Heart right ventricle (tissue), 16 donors: ENCODE measurements around the gene ZNF692. TPM values are rescaled to one million over a fixed set of nuclear protein-coding genes. Genes with fewer than 3 reads are reported as not detected.

Source experiments
- ATAC-seq, 8 donors: fragments of 200-7000 bp; cut with Tn5 transposase; one replicate each; pipeline ENCODE4 v1.9.1; 2020; ENCODE audit warnings: mild to moderate bottlenecking in 8 of 8, moderate library complexity in 8 of 8, moderate number of reproducible peaks in 1 of 8
- DNase-seq, 2 donors: peaks; one replicate each; pipeline ENCODE4 v3.0.0-alpha.2; 2020
- H3K27ac ChIP-seq, 10 donors: fragments of 200-600 bp; sonication (generic) in 2 of 10; one replicate each; pipeline versions ENCODE4 v1.5.0 to v1.8.0; 2020 to 2022; ENCODE audit warnings: mild to moderate bottlenecking in 3 of 10
- H3K27me3 ChIP-seq, 7 donors: fragments of 200-600 bp; one replicate each; pipeline ENCODE4 v1.8.0; 2021 to 2022; ENCODE audit warnings: mild to moderate bottlenecking in 2 of 7
- H3K36me3 ChIP-seq, 9 donors: fragments of 200-600 bp; sonication (generic) in 1 of 9; one replicate each; pipeline versions ENCODE4 v1.5.0 to v1.8.0; 2020 to 2022; ENCODE audit warnings: mild to moderate bottlenecking in 2 of 9
- H3K4me1 ChIP-seq, 9 donors: fragments of 200-600 bp; sonication (generic) in 1 of 9; one replicate each; pipeline versions ENCODE4 v1.5.0 to v1.8.0; 2020 to 2022; ENCODE audit warnings: mild to moderate bottlenecking in 4 of 9
- H3K4me3 ChIP-seq, 10 donors: fragments of 200-600 bp; sonication (generic) in 2 of 10; one replicate each; pipeline versions ENCODE4 v1.5.0 to v1.8.0; 2020 to 2022; ENCODE audit warnings: mild to moderate bottlenecking in 7 of 10, moderate library complexity in 2 of 10
- H3K9me3 ChIP-seq, 11 donors: fragments of 200-600 bp in 10 of 11; sonication (generic) in 2 of 11; one replicate each; pipeline versions ENCODE4 v1.5.0 to v1.8.0; 2013 to 2022; ENCODE audit warnings: mild to moderate bottlenecking in 2 of 11, control low read depth in 1 of 11, moderate library complexity in 1 of 11
- WGBS, 2 donors: extraction: QIAGEN DNeasy Blood & Tissue Kit; methylation state at CpG; one replicate each; pipeline ENCODE4 v1.1.7; 2013; ENCODE audit warnings: inconsistent platforms in 1 of 2; 5-methylcytosine and 5-hydroxymethylcytosine counted together
- intact Hi-C, 10 donors: fragments of 100-400 bp; cut with DNase I; formaldehyde crosslinking; loops; one replicate each; pipeline versions ENCODE4 v1.11.1 to v1.14.2; 2022
- polyA plus RNA-seq, 2 donors: library from polyadenylated mRNA; stranded (reverse); fragments of 200-250 nt; gene quantifications; one replicate each; pipeline ENCODE4 v1.2.3, GENCODE V29; 2013
- total RNA-seq, 10 donors: library from RNA; stranded (reverse); fragmentation: NEBNext Ultra II Directional in 3 of 10; extraction: Animal tissue kit (Norgen Biotek cat#: 25700) in 3 of 10; gene quantifications; one replicate each; pipeline versions ENCODE4 v1.2.1 to v1.2.4, GENCODE V29; 2021 to 2023
- TF ChIP-seq, protein P1 (sequence below), 9 donors: fragments of 200-600 bp; sonication (generic) in 2 of 9; IDR thresholded peaks; one replicate each; pipeline versions ENCODE4 v1.5.0 to v1.8.0; 2021 to 2022; ENCODE audit warnings: antibody characterized with exemption in 9 of 9, mild to moderate bottlenecking in 5 of 9, moderate library complexity in 1 of 9
- donor health status: Arrhythmogenic right ventricular cardiomyopathy.
- donor health status: ischemic (EF 13 %, LVEDD 7.1; RV severe dilation, severe dysfunction).
- donor health status: healthy with polysubstance abuse.
- donor health status: DM: no; HTN: yes; CAD: no.
- donor health status: DM: no; HTN: no; CAD: no.
- donor health status: ischemic (EF 25% LVEDD 6.9; RV normal size, moderate dysfunction).
- donor health status: ischemic (EF 25% LVEDD 5.7; RV mildly dilated, moderate dysfunction).
- donor health status: healthy.
- donor health status: DM: yes; HTN: yes; CAD: no.
- donor health status: Ischemic cardiomyopathy.
- donor health status: ischemic (EF 35%, LVEDD 5.7; RV mildly dilated, moderate dysfunction).
- donor health status: nonischemic (EF 11% LVEDD 7.7; RV severe dilation, severe dysfunction).
- donor health status: DM: yes; HTN: yes; CAD: no.
- donor health status: PGD.
- donor health status: ischemic (EF 29% LVEDD 5.4; RV normal size, mild dysfunction).
- donor health status: nonischemic (EF 23%, LVEDD 6.1; RV moderate dilation, normal function).

Gene ZNF692
- total and polyA plus RNA-seq, 12 donors = 7.1 to 102 (median 12.5) TPM

DNA sequence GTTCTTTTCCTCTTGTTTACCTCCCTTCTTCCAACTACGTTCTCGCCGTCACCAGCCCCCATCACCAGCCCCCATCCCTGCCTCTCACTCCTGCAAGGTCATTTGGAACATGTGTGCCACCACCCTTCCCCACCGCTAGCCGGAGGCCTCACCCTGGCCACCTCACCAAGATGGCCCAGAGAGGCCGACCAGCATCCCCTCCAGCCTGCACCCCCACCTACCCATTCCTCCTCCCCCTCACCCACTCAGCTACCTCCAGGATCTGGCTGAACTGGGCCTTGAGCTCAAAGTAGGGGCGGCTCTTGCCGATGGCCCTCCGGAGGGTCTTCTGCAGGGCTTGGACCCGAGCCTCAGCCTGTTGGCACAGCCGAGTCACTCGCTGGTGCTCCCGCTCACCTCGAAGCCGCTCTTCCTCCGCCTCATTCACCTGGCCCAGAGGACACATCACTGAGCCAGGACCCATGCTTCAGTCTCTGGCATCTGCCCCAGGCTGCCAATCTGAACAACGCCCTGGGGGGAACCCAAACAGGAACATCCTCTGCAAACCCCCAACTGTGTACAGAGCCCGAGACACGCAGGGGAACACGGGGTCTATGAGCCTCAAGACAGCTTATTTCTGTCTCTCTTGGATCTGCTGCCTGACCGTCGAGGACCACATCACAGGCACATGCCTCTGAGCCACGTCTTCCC lies 46.0 kb downstream of the ZNF692 start:
- H3K9me3 ChIP-seq = no peaks in the 10 kb centered on the region
- intact Hi-C loops = no loop called here
- no peak overlapping the region for H3K4me3 ChIP-seq
- H3K27me3 ChIP-seq = no peaks in the 10 kb centered on the region
- 92 to 95% methylated on average over 23 of the region's 23 CpGs for WGBS, 2 donors
- DNase-seq = no peak
- no peak overlapping the region for H3K27ac ChIP-seq
- H3K36me3 ChIP-seq = peaks cover 0 to 77% (median 33%) of the 10 kb centered on the region in 9 donors
- ATAC-seq = no peak
- H3K4me1 ChIP-seq = peaks cover 0 to 38% (median 16%) of the 10 kb centered on the region in 9 donors
- TF ChIP-seq, protein P1, sequence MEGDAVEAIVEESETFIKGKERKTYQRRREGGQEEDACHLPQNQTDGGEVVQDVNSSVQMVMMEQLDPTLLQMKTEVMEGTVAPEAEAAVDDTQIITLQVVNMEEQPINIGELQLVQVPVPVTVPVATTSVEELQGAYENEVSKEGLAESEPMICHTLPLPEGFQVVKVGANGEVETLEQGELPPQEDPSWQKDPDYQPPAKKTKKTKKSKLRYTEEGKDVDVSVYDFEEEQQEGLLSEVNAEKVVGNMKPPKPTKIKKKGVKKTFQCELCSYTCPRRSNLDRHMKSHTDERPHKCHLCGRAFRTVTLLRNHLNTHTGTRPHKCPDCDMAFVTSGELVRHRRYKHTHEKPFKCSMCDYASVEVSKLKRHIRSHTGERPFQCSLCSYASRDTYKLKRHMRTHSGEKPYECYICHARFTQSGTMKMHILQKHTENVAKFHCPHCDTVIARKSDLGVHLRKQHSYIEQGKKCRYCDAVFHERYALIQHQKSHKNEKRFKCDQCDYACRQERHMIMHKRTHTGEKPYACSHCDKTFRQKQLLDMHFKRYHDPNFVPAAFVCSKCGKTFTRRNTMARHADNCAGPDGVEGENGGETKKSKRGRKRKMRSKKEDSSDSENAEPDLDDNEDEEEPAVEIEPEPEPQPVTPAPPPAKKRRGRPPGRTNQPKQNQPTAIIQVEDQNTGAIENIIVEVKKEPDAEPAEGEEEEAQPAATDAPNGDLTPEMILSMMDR (IDR thresholded peaks at IDR 0.05) = no peak

DNA sequence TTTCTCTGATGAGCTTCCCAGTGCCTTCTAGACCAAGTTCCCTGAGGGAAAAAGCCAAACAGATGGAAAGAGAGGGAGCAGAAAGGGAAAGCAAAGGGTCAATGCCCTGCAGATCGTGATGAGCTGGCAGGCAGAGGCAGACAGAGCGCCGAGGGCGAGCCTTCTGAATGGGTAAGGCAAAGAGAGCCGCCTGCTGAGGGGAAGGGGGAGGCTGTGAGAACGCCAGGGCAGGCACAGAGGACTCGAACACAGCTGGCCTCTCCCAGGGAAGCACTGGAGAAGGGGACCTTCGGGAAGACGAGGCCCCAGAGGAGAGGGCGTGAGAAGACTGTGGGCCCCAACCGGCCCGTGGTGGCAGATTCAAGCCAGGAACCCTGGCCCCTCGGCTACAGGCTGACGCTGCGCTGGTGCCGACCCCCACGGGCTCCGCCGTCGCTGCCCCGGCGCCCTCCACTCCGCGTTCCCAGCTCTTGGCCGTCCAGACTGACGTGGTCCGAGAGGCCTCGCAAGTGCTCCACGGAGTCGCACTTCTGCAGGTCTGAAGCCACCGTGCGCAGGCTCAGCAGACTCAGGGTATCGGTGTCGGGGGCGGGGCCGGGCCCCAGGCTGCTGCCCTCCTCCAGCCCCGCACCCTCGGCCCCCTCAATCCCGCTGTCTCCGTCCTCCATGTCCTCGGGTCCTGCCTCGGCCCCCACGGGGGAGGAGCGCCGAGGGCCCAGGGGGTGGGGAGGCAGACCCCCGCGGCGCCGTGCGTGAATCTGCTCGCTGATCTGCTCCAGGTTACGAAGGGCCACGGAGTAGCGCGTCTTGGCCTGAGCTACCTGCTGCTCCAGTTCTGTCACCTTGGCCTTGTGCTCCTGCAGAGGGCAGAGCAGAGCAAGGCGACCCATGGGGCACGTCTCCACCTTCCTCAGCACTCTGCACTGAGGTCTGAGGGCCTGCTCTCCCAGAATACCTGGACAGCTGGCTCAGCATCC lies 47.1 kb downstream of the ZNF692 start:
- Histone ChIP-seq H3K9me3 (no peaks in the 10 kb centered on the region), H3K4me1 (peaks cover 0 to 37% (median 21%) of the 10 kb centered on the region in 9 donors), H3K36me3 (peaks cover 0 to 69% (median 33%) of the 10 kb centered on the region in 9 donors), H3K27me3 (no peaks in the 10 kb centered on the region), H3K27ac (peak overlapping the region in 1 of 10 donors; percentile 17), H3K4me3 (no peak overlapping the region)
- WGBS, 2 donors = 85 to 86% methylated on average over 57 of the region's 57 CpGs
- DNase-seq = no peak
- intact Hi-C loops = no loop called here
- no peak for ATAC-seq
- TF ChIP-seq, protein P1 (IDR thresholded peaks at IDR 0.05) = peak in 1 of 9 donors; percentile 9

DNA sequence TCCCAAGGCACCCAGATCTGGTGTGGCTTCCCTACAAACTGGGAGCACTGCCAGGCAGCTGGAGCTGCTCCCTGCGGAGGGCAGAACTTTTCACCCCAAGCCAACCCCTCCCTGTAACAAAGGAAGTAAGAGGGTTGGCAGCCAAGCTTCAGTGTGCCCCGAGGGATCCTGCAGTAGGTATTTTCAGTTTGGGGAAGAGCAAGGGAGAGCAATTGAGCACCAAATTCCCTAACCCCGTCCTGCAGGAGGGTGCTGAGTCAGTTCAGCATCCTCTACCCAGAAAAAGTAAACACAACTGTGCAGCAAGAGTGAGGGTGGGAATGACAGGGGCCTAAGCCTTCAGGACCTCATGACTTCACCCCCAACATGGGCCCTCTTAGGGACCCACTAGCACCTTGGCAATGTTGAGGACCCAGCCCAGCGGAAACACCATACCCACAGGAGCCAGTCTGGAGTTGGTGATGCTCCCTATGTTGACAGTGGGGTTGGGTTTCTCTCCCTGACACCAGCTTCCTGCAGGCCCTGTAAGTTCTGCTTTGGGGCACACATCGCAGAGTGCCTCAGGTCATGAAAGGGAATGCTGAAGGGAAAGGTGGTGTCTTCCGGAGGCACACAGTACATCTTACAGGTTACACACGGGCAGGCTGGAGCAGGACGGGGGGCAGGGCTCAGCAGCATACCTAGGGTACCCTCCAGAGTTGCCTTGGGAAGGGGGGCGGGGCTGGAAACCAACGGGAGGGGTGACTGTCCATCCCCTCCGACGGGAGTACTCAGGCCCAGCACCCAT lies 48.0 kb downstream of the ZNF692 start:
- no peak overlapping the region for H3K4me3 ChIP-seq
- peak overlapping the region in 3 of 10 donors; percentile 8 to 31 (median 17) for H3K27ac ChIP-seq
- no peaks in the 10 kb centered on the region for H3K27me3 ChIP-seq
- no peaks in the 10 kb centered on the region for H3K9me3 ChIP-seq
- peaks cover 0 to 37% (median 21%) of the 10 kb centered on the region in 9 donors for H3K4me1 ChIP-seq
- peaks cover 0 to 61% (median 32%) of the 10 kb centered on the region in 9 donors for H3K36me3 ChIP-seq
- 58 to 67% methylated on average over 12 of the region's 12 CpGs for WGBS, 2 donors
- peak; percentile 22 to 64 (median 50) for ATAC-seq
- DNase-seq = peak; percentile 61
- TF ChIP-seq, protein P1 (IDR thresholded peaks at IDR 0.05) = no peak
- intact Hi-C loops = no loop called here
